ENCODE results near the gene ZBTB8A.

DNA sequence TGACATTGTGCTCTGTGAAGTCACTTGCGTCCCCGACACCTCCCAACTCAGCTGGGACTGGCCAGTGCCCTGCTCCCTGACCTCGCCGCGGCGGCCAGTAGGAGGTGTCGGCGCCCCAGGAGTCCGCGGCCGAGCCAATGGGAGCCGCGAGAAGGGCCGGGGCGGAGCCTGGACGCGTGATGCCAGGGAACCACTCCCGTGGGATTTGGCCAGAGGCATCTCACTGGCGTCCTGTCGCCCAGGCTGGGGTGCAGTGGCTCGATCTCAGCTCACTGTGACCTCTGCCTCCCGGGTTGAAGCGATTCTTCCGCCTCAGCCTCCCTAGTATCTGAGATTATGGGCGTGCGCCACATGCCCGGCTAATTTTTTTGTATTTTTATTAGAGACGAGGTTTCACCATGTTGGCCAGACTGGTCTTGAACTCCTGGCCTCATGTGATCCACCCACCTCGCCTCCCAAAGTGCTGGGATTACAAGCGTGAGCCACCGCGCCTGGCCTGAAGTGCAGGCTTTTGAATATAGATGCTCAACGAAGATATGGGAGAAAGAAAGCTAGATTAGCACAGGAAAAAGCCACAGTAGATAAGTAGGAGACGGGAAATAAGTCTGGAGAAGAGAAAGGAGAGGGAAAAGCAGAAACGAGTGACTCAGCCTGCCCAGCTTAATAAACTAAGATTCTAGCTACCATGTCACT is 73.1 kb downstream of the ZBTB8A start:
- TF ChIP-seq, protein P1, sequence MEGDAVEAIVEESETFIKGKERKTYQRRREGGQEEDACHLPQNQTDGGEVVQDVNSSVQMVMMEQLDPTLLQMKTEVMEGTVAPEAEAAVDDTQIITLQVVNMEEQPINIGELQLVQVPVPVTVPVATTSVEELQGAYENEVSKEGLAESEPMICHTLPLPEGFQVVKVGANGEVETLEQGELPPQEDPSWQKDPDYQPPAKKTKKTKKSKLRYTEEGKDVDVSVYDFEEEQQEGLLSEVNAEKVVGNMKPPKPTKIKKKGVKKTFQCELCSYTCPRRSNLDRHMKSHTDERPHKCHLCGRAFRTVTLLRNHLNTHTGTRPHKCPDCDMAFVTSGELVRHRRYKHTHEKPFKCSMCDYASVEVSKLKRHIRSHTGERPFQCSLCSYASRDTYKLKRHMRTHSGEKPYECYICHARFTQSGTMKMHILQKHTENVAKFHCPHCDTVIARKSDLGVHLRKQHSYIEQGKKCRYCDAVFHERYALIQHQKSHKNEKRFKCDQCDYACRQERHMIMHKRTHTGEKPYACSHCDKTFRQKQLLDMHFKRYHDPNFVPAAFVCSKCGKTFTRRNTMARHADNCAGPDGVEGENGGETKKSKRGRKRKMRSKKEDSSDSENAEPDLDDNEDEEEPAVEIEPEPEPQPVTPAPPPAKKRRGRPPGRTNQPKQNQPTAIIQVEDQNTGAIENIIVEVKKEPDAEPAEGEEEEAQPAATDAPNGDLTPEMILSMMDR (conservative IDR thresholded peaks at IDR 0.05; ENCODE audit: low read depth, low read length) = peak; percentile 29; the same call in 1 of the 2 replicates
- TF ChIP-seq EZH2phosphoT487 (IDR thresholded peaks at IDR 0.05; ENCODE audit: borderline replicate concordance, low read length) = no peak
